Measurements from ENCODE around the gene TBC1D32. TPM values are rescaled to one million over a fixed set of nuclear protein-coding genes. Genes with fewer than 3 reads are reported as not detected.

The TBC1D32 gene
- total RNA-seq, 1 donor from 2014 or later: 7.9 TPM

DNA sequence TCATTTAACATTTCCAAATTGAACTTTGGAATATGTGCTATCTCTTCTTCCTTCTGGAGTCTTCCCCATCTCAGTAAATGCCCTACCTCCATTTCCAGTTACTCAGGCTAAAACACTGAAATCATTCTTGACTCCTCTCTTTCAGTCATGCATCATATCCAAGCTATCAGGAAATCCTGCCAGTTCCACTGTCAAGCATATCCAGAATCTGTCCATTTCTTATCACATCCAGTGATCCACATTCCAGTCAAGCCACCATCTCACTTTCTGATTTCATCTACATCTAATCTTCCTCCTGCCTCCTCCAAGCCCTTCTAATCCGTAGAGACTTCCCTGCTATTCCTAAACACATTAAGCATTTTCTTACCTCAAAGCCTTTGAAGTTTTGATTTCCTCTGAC lies 15.3 kb upstream of the TBC1D32 start:
- FAIRE-seq (no peak), DNase-seq (ENCODE audit: low read depth) (no peak)
- TF ChIP-seq, protein P1, sequence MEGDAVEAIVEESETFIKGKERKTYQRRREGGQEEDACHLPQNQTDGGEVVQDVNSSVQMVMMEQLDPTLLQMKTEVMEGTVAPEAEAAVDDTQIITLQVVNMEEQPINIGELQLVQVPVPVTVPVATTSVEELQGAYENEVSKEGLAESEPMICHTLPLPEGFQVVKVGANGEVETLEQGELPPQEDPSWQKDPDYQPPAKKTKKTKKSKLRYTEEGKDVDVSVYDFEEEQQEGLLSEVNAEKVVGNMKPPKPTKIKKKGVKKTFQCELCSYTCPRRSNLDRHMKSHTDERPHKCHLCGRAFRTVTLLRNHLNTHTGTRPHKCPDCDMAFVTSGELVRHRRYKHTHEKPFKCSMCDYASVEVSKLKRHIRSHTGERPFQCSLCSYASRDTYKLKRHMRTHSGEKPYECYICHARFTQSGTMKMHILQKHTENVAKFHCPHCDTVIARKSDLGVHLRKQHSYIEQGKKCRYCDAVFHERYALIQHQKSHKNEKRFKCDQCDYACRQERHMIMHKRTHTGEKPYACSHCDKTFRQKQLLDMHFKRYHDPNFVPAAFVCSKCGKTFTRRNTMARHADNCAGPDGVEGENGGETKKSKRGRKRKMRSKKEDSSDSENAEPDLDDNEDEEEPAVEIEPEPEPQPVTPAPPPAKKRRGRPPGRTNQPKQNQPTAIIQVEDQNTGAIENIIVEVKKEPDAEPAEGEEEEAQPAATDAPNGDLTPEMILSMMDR (IDR thresholded peaks at IDR 0.05; ENCODE audit: insufficient read depth, low read length, severe bottlenecking): no peak
- no peaks in the 10 kb centered on the region for H3K27me3 ChIP-seq (ENCODE audit: control insufficient read depth, insufficient read depth, low read length)
- no peak overlapping the region for H3K4me3 ChIP-seq (ENCODE audit: low read depth, low read length)
- H3K36me3 ChIP-seq (ENCODE audit: control insufficient read depth, insufficient read depth, low read length): no peaks in the 10 kb centered on the region

- no peak overlapping the region for H3K4me3 ChIP-seq (ENCODE audit: low read depth, low read length)
- DNase-seq (ENCODE audit: low read depth): no peak
- TF ChIP-seq, protein P1 (IDR thresholded peaks at IDR 0.05; ENCODE audit: insufficient read depth, low read length, severe bottlenecking): no peak
- H3K36me3 ChIP-seq (ENCODE audit: control insufficient read depth, insufficient read depth, low read length): no peaks in the 10 kb centered on the region
- no peak for FAIRE-seq
- no peaks in the 10 kb centered on the region for H3K27me3 ChIP-seq (ENCODE audit: control insufficient read depth, insufficient read depth, low read length)
These were observed 13.2 kb upstream of the TBC1D32 start for GRCh38 chr6:121347484-121347883.

GRCh38 chr6:121344539-121344938 lies 10.3 kb upstream of the TBC1D32 start:
- DNase-seq (ENCODE audit: low read depth): no peak
- Histone ChIP-seq H3K36me3 (ENCODE audit: control insufficient read depth, insufficient read depth, low read length) (no peaks in the 10 kb centered on the region), H3K4me3 (ENCODE audit: low read depth, low read length) (no peak overlapping the region), H3K27me3 (ENCODE audit: control insufficient read depth, insufficient read depth, low read length) (no peaks in the 10 kb centered on the region)
- no peak for FAIRE-seq
- TF ChIP-seq, protein P1 (IDR thresholded peaks at IDR 0.05; ENCODE audit: insufficient read depth, low read length, severe bottlenecking): no peak

DNA sequence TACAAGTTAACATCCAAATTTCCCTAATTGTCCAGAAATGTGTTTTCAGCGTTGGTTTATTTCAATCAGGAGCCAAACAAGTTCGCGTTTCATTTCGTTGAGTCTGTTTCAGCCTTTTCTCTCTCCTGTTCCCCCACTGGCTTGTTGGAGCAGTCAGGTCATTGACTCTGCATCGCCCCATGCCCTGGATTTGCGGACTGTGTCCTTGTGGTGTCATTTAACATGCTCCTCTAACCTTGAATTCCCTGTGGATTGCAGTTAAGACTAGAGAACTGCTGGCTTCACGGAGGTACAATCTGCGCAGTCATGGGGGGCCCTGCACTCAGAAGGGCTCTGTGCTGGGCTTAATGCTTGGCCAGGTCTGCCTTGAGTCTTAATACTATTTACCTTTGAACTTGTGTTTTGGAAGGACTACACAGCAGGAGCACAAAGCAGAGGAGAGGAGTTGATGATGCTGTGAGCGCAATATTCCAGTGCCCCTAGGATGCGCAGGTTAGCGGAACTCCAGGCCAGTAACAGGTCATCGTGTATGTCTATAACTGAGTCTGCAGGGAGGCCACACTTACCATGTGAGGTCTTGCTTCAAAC lies 5.5 kb upstream of the TBC1D32 start:
- FAIRE-seq: peak; percentile 7
- Histone ChIP-seq H3K36me3 (ENCODE audit: control insufficient read depth, insufficient read depth, low read length) (no peaks in the 10 kb centered on the region), H3K27me3 (ENCODE audit: control insufficient read depth, insufficient read depth, low read length) (no peaks in the 10 kb centered on the region), H3K4me3 (ENCODE audit: low read depth, low read length) (no peak overlapping the region)
- no peak for DNase-seq (ENCODE audit: low read depth)
- TF ChIP-seq, protein P1 (IDR thresholded peaks at IDR 0.05; ENCODE audit: insufficient read depth, low read length, severe bottlenecking): no peak

DNA sequence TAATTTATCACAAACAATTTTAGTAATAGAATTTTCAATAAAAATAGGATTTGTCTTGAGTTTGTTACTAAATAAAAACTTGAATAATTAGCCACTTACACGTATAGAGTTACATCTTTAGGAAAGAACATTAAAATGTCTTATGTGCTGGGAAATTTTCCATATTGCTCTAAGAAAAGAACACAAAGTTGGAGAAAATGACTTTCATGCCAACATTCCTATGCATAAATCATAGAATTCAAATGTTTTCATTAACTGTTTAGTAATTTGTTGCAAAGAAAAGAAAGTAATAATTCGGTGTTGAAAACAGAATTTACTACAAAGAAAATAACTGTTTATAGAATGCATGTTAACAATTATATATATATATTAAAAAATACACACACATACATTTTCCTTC lies 4.7 kb upstream of the TBC1D32 start:
- no peaks in the 10 kb centered on the region for H3K36me3 ChIP-seq (ENCODE audit: control insufficient read depth, insufficient read depth, low read length)
- no peaks in the 10 kb centered on the region for H3K27me3 ChIP-seq (ENCODE audit: control insufficient read depth, insufficient read depth, low read length)
- no peak for FAIRE-seq
- H3K4me3 ChIP-seq (ENCODE audit: low read depth, low read length): no peak overlapping the region
- TF ChIP-seq, protein P1 (IDR thresholded peaks at IDR 0.05; ENCODE audit: insufficient read depth, low read length, severe bottlenecking): no peak
- no peak for DNase-seq (ENCODE audit: low read depth)

- no peaks in the 10 kb centered on the region for H3K27me3 ChIP-seq (ENCODE audit: control insufficient read depth, insufficient read depth, low read length)
- H3K4me3 ChIP-seq (ENCODE audit: low read depth, low read length): no peak overlapping the region
- H3K36me3 ChIP-seq (ENCODE audit: control insufficient read depth, insufficient read depth, low read length): no peaks in the 10 kb centered on the region
- FAIRE-seq: no peak
- TF ChIP-seq, protein P1 (IDR thresholded peaks at IDR 0.05; ENCODE audit: insufficient read depth, low read length, severe bottlenecking): no peak
- DNase-seq (ENCODE audit: low read depth): no peak
These were observed 4.1 kb upstream of the TBC1D32 start for GRCh38 chr6:121338366-121338765.
